GM12892 (cell line): ENCODE results near the gene GLIS1.

Experiments used
- POLR2A ChIP-seq: IDR thresholded peaks from 2 replicates; pipeline ENCODE4 v1.6.1; 2011; ENCODE audit warnings: low read depth, low read length, control low read depth
- POLR2AphosphoS5 ChIP-seq: IDR thresholded peaks from 2 replicates; pipeline ENCODE4 v1.6.1; 2011; ENCODE audit warnings: low read depth, low read length, control low read depth
- TAF1 ChIP-seq: IDR thresholded peaks from 2 replicates; pipeline ENCODE4 v1.6.1; 2011; ENCODE audit warnings: low read depth, mild to moderate bottlenecking, control low read depth, low read length, borderline replicate concordance

DNA sequence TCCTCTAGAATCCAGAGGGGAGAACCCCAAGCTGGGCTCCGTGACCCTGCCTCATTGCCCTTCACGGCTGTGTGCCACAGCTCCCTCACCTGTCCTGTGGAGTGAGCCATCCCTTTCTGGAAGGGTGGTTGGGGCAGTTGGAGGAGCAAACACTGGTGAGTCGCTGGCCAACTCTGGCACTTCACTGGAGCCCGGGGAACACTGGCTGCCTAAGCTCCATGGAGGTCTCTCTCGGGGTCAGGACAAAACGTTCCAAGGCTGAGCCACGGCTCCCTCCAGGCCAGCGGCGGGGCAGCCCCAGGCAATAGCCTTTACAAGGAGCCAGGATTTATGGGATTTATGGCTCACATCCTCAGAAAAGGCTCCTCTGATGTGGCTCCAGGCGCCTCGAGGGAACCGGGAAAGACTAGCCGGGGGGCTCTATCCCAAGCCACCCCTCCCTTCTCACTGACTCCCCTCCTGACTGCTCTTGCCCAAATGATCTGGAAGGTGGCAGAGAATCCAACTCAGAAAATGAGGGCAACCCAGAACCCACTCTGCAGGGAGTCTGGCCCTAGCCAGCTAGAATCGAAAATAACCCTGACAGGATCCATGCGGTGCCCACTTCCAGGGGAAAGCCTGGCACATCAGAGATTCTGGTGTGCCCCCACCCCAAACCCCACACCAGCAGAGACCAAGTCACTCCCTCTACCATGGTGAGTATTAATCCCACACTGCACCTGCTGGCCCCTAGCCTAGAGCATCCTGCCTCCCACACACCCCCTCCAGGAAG lies 75.2 kb downstream of the GLIS1 start:
- TF ChIP-seq POLR2AphosphoS5: no peak
- no peak for TF ChIP-seq POLR2A
- TF ChIP-seq TAF1: no peak
